NCI-H2029 treated with DMSO at 0.1 percent for 48 hours (cell line): ENCODE results near the gene IGF2BP2.
"Not testable (repeated sequence)": the region's sequence is repeated elsewhere in the genome, so short reads cannot be mapped to it uniquely, and the experiment has no call there.

ENCODE experiments used
- DNase-seq: peaks from one replicate; lab custom pipeline; 2025; lab: John Stamatoyannopoulos, UW

Gene IGF2BP2

DNA sequence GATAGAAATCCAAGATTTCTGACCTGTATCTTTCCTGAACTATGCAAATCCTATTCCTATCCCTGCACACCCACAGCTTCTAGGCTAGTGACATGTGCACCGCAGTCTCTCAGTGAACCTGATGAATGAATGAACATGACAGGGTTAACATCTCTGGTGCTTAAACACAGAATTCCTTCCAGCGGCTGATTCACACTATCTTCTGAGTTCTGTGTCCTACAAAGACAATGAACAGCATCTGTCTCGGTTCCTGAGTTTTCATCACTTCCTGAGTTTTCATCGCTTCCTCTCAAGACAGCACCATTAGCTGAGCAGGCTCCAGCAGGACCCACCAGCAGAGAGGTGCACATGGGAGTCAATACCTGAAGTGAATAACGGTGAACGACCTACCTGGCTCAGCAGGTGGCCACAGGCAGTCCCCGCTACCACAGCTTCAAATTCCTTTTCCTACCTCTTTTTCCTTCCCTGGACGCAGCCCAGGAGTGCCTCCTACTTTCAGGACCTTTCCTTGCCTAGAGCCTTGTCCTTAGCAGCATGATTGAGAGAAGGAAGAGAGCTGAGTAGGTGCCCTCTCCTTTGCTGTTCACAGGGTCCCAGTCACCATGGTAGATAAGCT lies 113.5 kb downstream of the IGF2BP2 start:
- DNase-seq: no peak

- DNase-seq: no peak
These were observed 115.4 kb downstream of the IGF2BP2 start for GRCh38 chr3:185709251-185709955.

DNA sequence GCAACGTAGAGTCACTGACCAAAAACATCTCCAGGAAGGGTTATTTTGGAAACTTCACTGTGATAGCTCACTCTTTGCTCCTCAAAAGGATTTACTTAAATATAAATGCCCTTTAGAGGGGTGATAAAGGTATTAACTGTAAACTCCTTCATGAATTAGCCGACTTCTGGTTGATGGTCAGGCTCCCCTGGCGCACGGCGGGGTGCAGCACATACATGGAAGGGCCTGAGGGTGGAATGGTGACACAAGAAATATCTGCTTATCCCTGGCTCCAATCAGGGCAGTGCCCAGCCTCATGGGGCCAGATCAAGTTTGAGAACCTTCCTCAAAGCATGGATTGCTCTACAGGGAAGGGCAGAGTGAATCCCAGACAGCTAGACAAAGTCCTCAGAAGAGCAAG lies 116.5 kb downstream of the IGF2BP2 start:
- DNase-seq: no peak

- no peak for DNase-seq
These were observed 119.3 kb downstream of the IGF2BP2 start for GRCh38 chr3:185705498-185705897.

- no peak for DNase-seq
These were observed 122.3 kb downstream of the IGF2BP2 start for GRCh38 chr3:185702262-185703225.

- no peak for DNase-seq
These were observed 123.1 kb downstream of the IGF2BP2 start for GRCh38 chr3:185701611-185702261.

DNA sequence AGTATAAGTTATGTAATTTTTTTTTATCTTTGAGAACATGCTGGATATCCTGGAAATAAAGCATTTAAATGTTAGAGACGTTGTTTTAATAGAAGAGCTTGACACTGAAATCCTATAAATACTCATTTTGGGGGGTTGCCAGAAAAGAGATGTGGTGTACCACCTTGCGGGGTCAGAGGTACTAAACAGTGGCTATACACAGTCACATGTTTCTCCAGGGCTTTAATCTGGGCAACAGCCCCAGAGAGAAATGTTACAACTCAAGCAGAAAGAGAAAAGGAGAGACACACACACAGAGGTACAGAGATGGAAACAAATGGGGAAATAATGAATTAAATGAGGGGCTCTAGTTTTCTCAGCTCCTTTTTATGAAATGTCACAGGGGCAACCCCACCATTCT lies 124.9 kb downstream of the IGF2BP2 start:
- no peak for DNase-seq

GRCh38 chr3:185697228-185697627 lies 127.6 kb downstream of the IGF2BP2 start:
- DNase-seq: not testable (repeated sequence)

DNA sequence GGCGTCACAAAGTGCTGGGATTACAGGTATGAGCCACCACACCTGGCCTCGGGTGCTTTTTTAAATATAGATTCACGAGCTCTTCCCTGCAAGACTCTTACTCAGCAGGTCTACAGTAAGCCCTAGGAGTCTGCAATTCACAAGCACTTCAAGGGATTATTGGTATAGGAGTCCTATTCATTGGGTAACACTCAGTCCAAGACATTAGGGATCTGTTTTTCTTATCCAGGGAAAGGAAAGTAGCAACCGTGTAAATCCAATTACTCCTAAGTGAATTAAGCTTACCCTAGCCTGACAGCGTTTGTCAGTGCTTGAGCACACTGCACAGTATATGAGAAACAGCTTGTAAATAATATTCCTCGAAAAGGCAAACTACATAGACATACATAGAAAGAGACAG lies 128.8 kb downstream of the IGF2BP2 start:
- DNase-seq: no peak

GRCh38 chr3:185693985-185694653 lies 130.7 kb downstream of the IGF2BP2 start:
- no peak for DNase-seq

DNA sequence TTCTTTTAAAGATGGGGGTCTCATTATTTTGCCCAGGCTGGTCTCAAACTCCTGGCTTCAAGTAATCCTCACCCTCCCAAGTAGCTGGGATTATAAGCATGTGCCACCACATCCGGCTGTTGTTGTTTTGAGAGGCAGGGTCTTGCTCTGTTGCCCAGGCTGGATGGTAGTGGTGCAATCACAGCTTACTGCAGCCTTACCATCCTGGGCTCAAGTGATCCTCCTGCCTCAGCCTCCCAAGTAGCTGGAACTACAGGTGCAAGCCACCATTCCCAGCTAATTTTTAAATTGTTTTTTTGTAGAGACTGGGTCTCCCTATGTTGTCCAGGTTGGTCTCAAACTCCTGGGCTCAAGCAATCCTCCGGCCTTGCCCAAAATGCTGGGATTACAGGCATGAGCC lies 133.2 kb downstream of the IGF2BP2 start:
- no peak for DNase-seq

- no peak for DNase-seq
These were observed 137.5 kb downstream of the IGF2BP2 start for GRCh38 chr3:185687271-185687878.

DNA sequence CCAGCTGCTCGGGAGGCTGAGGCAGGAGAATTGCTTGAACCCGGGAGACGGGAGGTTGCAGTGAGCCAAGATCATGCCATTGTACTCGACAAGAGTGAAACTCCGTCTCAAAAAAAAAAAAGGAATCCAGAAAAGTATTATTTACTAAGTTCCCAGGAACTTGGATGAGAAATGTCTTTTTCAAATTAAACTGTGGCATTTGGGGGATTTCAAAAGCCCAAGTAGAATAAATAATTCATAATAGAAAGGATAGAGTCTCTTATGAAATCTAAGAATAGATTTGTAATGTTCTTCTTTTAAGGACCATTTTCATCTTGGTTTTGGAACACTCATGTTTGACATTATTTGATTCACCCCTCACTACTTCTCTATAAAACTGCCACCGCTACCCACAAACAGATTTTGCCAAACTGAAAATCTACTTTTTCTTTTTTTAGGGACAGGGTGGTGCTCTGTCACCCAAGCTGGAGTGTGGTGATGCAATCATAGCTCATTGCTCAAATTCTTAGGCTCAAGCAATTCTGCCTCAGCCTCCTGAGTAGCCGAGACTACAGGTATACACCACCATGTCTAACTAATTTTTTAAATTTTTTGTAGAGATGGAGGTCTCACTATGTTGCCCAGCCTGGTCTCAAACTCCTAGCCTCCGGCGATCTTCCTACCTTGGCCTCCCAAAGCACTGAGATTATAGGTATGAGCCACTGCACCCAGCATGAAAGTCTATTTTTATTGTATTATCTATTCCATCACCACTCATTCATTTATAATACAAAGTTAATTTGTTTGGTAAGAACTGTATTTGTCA lies 139.4 kb downstream of the IGF2BP2 start:
- no peak for DNase-seq

GRCh38 chr3:185680231-185680630 lies 144.6 kb downstream of the IGF2BP2 start:
- DNase-seq: no peak

GRCh38 chr3:185678027-185678426 lies 146.8 kb downstream of the IGF2BP2 start:
- no peak for DNase-seq

GRCh38 chr3:185677146-185677829 lies 147.6 kb downstream of the IGF2BP2 start:
- DNase-seq: peak; percentile 40

- no peak for DNase-seq
These were observed 157.3 kb downstream of the IGF2BP2 start for GRCh38 chr3:185667574-185667973.

DNA sequence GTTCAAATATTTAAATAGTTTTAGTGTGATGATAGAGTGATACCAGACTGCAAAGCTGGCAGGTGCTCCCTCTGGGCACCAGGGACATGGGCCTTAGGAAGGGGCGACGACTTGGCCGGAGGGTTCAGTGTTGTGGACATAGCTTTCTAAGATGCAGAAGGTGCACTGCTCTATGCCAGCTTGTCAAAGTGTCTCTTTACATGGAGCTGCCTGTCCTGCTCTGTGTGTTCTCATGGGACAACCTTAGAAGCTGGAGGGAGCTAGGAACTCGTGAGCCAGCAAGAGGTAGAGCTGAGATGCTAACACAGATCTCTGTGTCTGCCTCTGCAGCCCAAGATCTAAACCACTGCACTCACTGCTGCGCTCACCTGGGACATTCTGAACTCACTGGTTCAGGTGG lies 160.9 kb downstream of the IGF2BP2 start:
- no peak for DNase-seq

DNA sequence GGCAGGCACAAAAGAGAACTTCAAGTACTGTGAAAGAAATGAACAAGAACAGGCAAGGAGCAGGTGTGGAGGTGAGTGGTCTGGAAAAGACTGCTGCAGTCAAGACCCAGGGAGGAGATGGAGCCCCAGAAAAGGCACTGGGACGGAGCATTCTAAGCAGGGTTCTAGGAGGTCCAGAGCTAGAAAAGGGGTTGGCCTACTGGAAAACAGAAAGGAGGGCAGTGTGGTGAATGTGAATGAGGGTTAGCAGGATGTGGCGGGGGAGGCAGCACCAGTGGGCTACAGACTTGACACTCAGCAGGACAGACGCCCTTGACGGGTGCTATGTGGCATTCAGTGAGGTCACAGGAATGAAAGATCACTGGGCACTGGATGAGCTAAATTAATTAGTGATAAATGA lies 163.1 kb downstream of the IGF2BP2 start:
- no peak for DNase-seq

DNA sequence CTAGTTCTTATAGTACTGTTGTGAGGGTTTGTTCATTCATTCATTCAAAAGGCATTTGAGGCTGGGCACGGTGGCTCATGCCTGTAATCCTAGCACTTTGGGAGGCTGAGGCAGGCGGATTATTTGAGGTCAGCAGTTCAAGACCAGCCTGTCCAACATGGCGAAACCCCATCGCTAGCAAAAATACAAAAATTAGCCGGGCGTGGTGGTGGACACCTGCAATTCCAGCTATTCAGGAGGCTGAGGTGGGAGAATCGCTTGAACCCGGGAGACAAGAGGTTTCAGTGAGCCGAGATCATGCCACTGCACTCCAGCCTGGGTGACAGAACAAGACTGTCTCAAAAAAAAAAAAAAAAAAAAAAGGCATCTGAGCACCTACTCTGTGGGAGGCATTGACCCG lies 163.5 kb downstream of the IGF2BP2 start:
- not testable (repeated sequence) for DNase-seq
